Neural progenitor cell (in vitro differentiated cells): ENCODE measurements around the gene RB1. TPM values are rescaled to one million over a fixed set of nuclear protein-coding genes. Genes with fewer than 3 reads are reported as not detected.

Experiments used
- DNase-seq: peaks from one replicate; pipeline ENCODE4 v3.0.0-alpha.2; 2016; ENCODE audit warnings: low spot score
- H2AFZ ChIP-seq: fragments of 200-600 bp; sonication (generic); replicated peaks from 2 replicates; pipeline ENCODE4 v1.6.1; 2016; ENCODE audit warnings: antibody characterized with exemption
- H3F3A ChIP-seq: fragments of 200-600 bp; sonication (generic); 2 replicates; pipeline ENCODE4 v1.6.1; 2016; ENCODE audit warnings: antibody characterized with exemption, low read depth
- H3K27ac ChIP-seq: fragments of 200-600 bp; sonication (generic); 2 replicates; pipeline ENCODE4 v1.5.1; 2016; ENCODE audit warnings: mild to moderate bottlenecking
- H3K27me3 ChIP-seq: fragments of 200-600 bp; sonication (generic); 2 replicates; pipeline ENCODE4 v1.6.1; 2016; ENCODE audit warnings: mild to moderate bottlenecking, moderate library complexity
- H3K36me3 ChIP-seq: fragments of 200-600 bp; sonication (generic); 2 replicates; pipeline ENCODE4 v1.5.1; 2016
- H3K4me1 ChIP-seq: fragments of 200-600 bp; sonication (generic); 2 replicates; pipeline ENCODE4 v1.6.1; 2016; ENCODE audit warnings: mixed run types
- H3K4me2 ChIP-seq: fragments of 200-600 bp; sonication (generic); 2 replicates; pipeline ENCODE4 v1.6.1; 2016
- H3K4me3 ChIP-seq: fragments of 200-600 bp; sonication (generic); 2 replicates; pipeline ENCODE4 v1.5.1; 2016
- H3K79me2 ChIP-seq: fragments of 200-600 bp; sonication (generic); 2 replicates; pipeline ENCODE4 v1.6.1; 2016; ENCODE audit warnings: low read depth
- H3K9ac ChIP-seq: fragments of 200-600 bp; sonication (generic); 2 replicates; pipeline ENCODE4 v1.6.1; 2016
- H3K9me3 ChIP-seq: fragments of 200-600 bp; sonication (generic); 2 replicates; pipeline ENCODE4 v1.5.1; 2016; ENCODE audit warnings: low read depth
- H4K20me1 ChIP-seq: fragments of 200-600 bp; sonication (generic); 2 replicates; pipeline ENCODE4 v1.6.1; 2016; ENCODE audit warnings: low read depth
- H3K27ac Mint-ChIP-seq: 3 replicates; pipeline ENCODE4 v1.8.0; 2021; ENCODE audit warnings: mixed read lengths
- H3K27me3 Mint-ChIP-seq: 2 replicates; pipeline ENCODE4 v1.8.0; 2022; ENCODE audit warnings: low read depth, mild to moderate bottlenecking, inconsistent platforms, moderate library complexity, mixed read lengths; ENCODE audit not compliant: insufficient read depth
- H3K36me3 Mint-ChIP-seq: 3 replicates; pipeline ENCODE4 v1.8.0; 2021; ENCODE audit warnings: mixed read lengths
- H3K4me1 Mint-ChIP-seq: 3 replicates; pipeline ENCODE4 v1.8.0; 2021; ENCODE audit warnings: mixed read lengths
- H3K4me3 Mint-ChIP-seq: 3 replicates; pipeline ENCODE4 v1.8.0; 2021; ENCODE audit warnings: mild to moderate bottlenecking, moderate library complexity, mixed read lengths
- H3K9me3 Mint-ChIP-seq: 3 replicates; pipeline ENCODE4 v1.8.0; 2020; ENCODE audit warnings: mixed read lengths
- EZH2 ChIP-seq: fragments of 200-600 bp; sonication (generic); IDR thresholded peaks from 2 replicates; pipeline ENCODE4 v1.6.1; 2017; ENCODE audit warnings: antibody characterized with exemption, mild to moderate bottlenecking, moderate library complexity
- EZH2phosphoT487 ChIP-seq: fragments of 200-600 bp; sonication (generic); IDR thresholded peaks from 2 replicates; pipeline ENCODE4 v1.6.1; 2017; ENCODE audit warnings: antibody characterized with exemption
- total RNA-seq: library from RNA; depleted of rRNA; stranded (reverse); fragments of >200 nt; gene quantifications from 2 replicates; pipeline ENCODE4 v1.2.3, GENCODE V29; 2015; ENCODE audit warnings: low replicate concordance
- TF ChIP-seq, protein P1 (sequence below): fragments of 200-600 bp; sonication (generic); IDR thresholded peaks from 2 replicates; pipeline ENCODE4 v1.5.1; 2017; ENCODE audit warnings: antibody characterized with exemption, mild to moderate bottlenecking

The RB1 gene
- total RNA-seq, 1 donor from 2014 or later = 39.5 TPM

DNA sequence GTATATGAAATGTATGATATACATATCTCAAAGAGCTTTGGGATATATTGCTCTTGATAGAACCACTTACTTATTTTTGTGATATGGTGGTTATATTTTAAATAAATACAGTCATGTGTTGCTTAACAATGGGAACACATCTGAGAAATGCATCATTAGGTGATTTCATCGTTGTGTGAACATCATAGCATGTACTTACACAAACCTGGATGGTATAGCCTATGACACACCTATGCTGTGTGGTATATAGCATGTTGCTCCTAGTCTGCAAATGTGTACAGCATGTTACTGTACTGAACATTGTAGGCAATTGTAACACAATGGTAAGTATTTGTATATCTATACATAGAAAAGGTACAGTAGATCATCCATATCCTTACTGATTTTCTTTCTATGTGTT is 7.7 kb downstream of the RB1 start:
- no peaks in the 10 kb centered on the region for H3K27me3 ChIP-seq
- H3K9me3 Mint-ChIP-seq = peaks cover 25% of the 10 kb centered on the region
- H3K36me3 ChIP-seq = no peaks in the 10 kb centered on the region
- H3K4me3 Mint-ChIP-seq = no peak overlapping the region
- no peaks in the 10 kb centered on the region for H3F3A ChIP-seq
- no peak overlapping the region for H3K27ac ChIP-seq
- TF ChIP-seq, protein P1, sequence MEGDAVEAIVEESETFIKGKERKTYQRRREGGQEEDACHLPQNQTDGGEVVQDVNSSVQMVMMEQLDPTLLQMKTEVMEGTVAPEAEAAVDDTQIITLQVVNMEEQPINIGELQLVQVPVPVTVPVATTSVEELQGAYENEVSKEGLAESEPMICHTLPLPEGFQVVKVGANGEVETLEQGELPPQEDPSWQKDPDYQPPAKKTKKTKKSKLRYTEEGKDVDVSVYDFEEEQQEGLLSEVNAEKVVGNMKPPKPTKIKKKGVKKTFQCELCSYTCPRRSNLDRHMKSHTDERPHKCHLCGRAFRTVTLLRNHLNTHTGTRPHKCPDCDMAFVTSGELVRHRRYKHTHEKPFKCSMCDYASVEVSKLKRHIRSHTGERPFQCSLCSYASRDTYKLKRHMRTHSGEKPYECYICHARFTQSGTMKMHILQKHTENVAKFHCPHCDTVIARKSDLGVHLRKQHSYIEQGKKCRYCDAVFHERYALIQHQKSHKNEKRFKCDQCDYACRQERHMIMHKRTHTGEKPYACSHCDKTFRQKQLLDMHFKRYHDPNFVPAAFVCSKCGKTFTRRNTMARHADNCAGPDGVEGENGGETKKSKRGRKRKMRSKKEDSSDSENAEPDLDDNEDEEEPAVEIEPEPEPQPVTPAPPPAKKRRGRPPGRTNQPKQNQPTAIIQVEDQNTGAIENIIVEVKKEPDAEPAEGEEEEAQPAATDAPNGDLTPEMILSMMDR = no peak
- TF ChIP-seq EZH2phosphoT487 (no peak), EZH2 (no peak)
- no peaks in the 10 kb centered on the region for H3K4me1 ChIP-seq
- H3K9me3 ChIP-seq = peaks cover 4% of the 10 kb centered on the region
- H3K4me3 ChIP-seq = no peak overlapping the region
- H3K27me3 Mint-ChIP-seq = no peaks in the 10 kb centered on the region
- no peak overlapping the region for H3K4me2 ChIP-seq
- no peaks in the 10 kb centered on the region for H3K4me1 Mint-ChIP-seq
- peaks cover 8% of the 10 kb centered on the region for H3K79me2 ChIP-seq
- DNase-seq = no peak
- no peaks in the 10 kb centered on the region for H4K20me1 ChIP-seq
- H2AFZ ChIP-seq = no peak overlapping the region
- H3K36me3 Mint-ChIP-seq = peaks cover 32% of the 10 kb centered on the region
- H3K27ac Mint-ChIP-seq = no peak overlapping the region
- H3K9ac ChIP-seq = no peak overlapping the region

- peaks cover 40% of the 10 kb centered on the region for H3K9me3 Mint-ChIP-seq
- no peaks in the 10 kb centered on the region for H3K4me1 Mint-ChIP-seq
- H3K27me3 Mint-ChIP-seq = no peaks in the 10 kb centered on the region
- no peak for TF ChIP-seq EZH2phosphoT487
- TF ChIP-seq EZH2 = no peak
- TF ChIP-seq, protein P1 = no peak
- no peak overlapping the region for H3K27ac Mint-ChIP-seq
- Histone ChIP-seq H3K79me2 (peaks cover 6% of the 10 kb centered on the region), H3K4me2 (no peak overlapping the region), H3K4me1 (no peaks in the 10 kb centered on the region), H3K36me3 (no peaks in the 10 kb centered on the region), H3K27me3 (no peaks in the 10 kb centered on the region), H3K9ac (no peak overlapping the region), H4K20me1 (no peaks in the 10 kb centered on the region), H3K27ac (no peak overlapping the region), H3K9me3 (peaks cover 4% of the 10 kb centered on the region), H3K4me3 (no peak overlapping the region), H3F3A (no peaks in the 10 kb centered on the region), H2AFZ (no peak overlapping the region)
- peaks cover 52% of the 10 kb centered on the region for H3K36me3 Mint-ChIP-seq
- DNase-seq = no peak
- H3K4me3 Mint-ChIP-seq = no peak overlapping the region
These were observed 12.6 kb downstream of the RB1 start for GRCh38 chr13:48315969-48316650.

DNA sequence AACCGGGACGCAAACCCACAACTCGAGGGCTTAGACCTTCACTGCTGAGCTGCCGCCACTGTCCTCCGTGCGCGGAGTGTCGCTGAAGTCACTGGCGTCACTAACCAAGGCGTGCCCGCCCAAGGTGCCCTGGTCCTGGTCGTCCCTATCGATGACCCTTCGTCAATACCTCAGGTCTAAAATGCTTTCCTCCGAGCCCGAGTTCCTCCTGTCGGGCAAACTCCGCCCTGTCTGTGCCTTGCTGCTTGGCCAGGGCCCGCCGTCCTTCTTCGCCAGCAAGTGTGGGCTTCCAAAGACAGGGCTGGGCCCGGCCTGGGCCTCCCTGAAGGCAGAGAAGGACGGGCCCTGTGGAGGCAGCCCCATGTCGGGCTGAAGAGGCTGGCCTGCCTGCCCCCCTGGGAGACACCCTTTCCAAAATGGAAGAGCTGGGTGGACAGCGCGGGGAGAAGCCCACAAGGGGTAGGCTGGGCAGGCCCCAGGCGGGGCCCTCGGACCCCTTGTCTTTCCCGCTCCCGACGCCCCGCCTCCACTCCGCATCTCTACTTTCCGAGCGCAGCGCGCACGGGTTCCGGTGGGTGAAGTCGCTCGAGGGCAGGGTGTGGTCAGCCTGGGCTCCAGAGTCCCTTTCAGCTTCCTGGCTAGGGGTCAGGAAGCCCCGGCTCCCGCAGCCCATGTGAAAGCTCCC is 13.4 kb downstream of the RB1 start:
- Histone ChIP-seq H3K79me2 (peaks cover 6% of the 10 kb centered on the region), H3K4me3 (no peak overlapping the region), H3K9ac (no peak overlapping the region), H3K27me3 (no peaks in the 10 kb centered on the region), H3F3A (no peaks in the 10 kb centered on the region), H3K9me3 (peaks cover 4% of the 10 kb centered on the region), H3K36me3 (no peaks in the 10 kb centered on the region), H3K4me2 (no peak overlapping the region), H3K4me1 (no peaks in the 10 kb centered on the region), H4K20me1 (no peaks in the 10 kb centered on the region), H3K27ac (no peak overlapping the region), H2AFZ (no peak overlapping the region)
- peaks cover 3% of the 10 kb centered on the region for H3K27me3 Mint-ChIP-seq
- peaks cover 47% of the 10 kb centered on the region for H3K9me3 Mint-ChIP-seq
- no peak overlapping the region for H3K27ac Mint-ChIP-seq
- peaks cover 57% of the 10 kb centered on the region for H3K36me3 Mint-ChIP-seq
- TF ChIP-seq EZH2phosphoT487 = no peak
- H3K4me1 Mint-ChIP-seq = no peaks in the 10 kb centered on the region
- H3K4me3 Mint-ChIP-seq = no peak overlapping the region
- DNase-seq = no peak
